ENCODE measurements around the gene SEMA3A. TPM values are rescaled to one million over a fixed set of nuclear protein-coding genes. Genes with fewer than 3 reads are reported as not detected.

The SEMA3A gene
- total and polyA plus RNA-seq, 2 of the 13 experiments (the other 11 are each of a cell fraction or from before 2014, with no cell fraction given), result 0.29 to 1.2 TPM

DNA sequence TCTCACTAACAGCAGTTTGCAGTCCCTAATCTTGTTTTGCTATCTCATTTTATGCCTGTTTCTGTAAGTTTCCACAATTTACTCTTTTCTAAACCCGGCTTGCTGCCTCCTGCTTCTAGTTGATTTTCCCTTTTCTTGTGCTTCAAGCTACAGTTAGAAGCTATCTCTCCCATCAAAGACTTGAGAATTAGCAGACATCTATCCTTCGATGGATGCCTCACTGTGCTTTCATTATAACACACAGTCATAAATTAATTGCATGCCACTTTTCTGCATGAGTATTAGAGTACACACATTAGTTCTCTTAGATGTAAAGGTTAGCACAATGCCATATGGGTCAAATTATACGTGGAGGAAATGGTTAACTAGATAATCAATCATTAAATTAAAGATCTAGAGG, 48.7 kb downstream of the SEMA3A start:
- TF ChIP-seq SMAD3 (CRISPR knock-in tag; IDR thresholded peaks at IDR 0.05) (no peak), PHB2 (IDR thresholded peaks at IDR 0.05; ENCODE audit: partially characterized antibody) (no peak), ZNF629 (CRISPR knock-in tag; conservative IDR thresholded peaks at IDR 0.05) (no peak), RBFOX2 (IDR thresholded peaks at IDR 0.05; ENCODE audit: low read depth, low read length) (no peak), ZIK1 (CRISPR knock-in tag; IDR thresholded peaks at IDR 0.05; ENCODE audit: borderline replicate concordance, low read depth) (no peak)
- TF ChIP-seq, protein P1, sequence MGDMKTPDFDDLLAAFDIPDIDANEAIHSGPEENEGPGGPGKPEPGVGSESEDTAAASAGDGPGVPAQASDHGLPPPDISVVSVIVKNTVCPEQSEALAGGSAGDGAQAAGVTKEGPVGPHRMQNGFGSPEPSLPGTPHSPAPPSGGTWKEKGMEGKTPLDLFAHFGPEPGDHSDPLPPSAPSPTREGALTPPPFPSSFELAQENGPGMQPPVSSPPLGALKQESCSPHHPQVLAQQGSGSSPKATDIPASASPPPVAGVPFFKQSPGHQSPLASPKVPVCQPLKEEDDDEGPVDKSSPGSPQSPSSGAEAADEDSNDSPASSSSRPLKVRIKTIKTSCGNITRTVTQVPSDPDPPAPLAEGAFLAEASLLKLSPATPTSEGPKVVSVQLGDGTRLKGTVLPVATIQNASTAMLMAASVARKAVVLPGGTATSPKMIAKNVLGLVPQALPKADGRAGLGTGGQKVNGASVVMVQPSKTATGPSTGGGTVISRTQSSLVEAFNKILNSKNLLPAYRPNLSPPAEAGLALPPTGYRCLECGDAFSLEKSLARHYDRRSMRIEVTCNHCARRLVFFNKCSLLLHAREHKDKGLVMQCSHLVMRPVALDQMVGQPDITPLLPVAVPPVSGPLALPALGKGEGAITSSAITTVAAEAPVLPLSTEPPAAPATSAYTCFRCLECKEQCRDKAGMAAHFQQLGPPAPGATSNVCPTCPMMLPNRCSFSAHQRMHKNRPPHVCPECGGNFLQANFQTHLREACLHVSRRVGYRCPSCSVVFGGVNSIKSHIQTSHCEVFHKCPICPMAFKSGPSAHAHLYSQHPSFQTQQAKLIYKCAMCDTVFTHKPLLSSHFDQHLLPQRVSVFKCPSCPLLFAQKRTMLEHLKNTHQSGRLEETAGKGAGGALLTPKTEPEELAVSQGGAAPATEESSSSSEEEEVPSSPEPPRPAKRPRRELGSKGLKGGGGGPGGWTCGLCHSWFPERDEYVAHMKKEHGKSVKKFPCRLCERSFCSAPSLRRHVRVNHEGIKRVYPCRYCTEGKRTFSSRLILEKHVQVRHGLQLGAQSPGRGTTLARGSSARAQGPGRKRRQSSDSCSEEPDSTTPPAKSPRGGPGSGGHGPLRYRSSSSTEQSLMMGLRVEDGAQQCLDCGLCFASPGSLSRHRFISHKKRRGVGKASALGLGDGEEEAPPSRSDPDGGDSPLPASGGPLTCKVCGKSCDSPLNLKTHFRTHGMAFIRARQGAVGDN (CRISPR knock-in tag; IDR thresholded peaks at IDR 0.05), result no peak

More for the DNA sequence above, 48.7 kb downstream of the SEMA3A start:
- H3K4me3 ChIP-seq (replicated peaks in 1 of 3; ENCODE audit: insufficient read depth in 1 of 3, low read depth in 2 of 3, low read length in 3 of 3), result no peak overlapping the region
- no TSS peak for BruUV-seq (replicated peaks)
- POLR2A ChIA-PET, result no interaction called here
- H3K36me3 ChIP-seq (replicated peaks in 1 of 2; ENCODE audit: control insufficient read depth in 1 of 2, insufficient read depth in 2 of 2, low read length in 2 of 2), result no peaks in the 10 kb centered on the region
- no peaks in the 10 kb centered on the region for H3K79me2 ChIP-seq (ENCODE audit: insufficient read depth, low read length)
- no peak overlapping the region for H2AFZ ChIP-seq (ENCODE audit: low read length)
- CTCF ChIA-PET (ENCODE audit: low intra/inter-chr PET ratio, low total read pairs), result no interaction called here
- intact Hi-C loops (cut with micrococcal nuclease; ENCODE audit: unreplicated experiment), result no loop called here
- no peaks in the 10 kb centered on the region for H3K9me3 ChIP-seq (ENCODE audit: low read length)
- peaks cover 9% of the 10 kb centered on the region for H3K4me1 ChIP-seq (ENCODE audit: insufficient read depth, low read length)
- WGBS (ENCODE audit: low lambda C conversion rate), result 18% methylated on average over 3 of the region's 3 CpGs
- H3K27ac ChIP-seq (ENCODE audit: extremely low read length, insufficient read depth, low read length), result no peak overlapping the region
- no peak overlapping the region for H3K4me2 ChIP-seq (ENCODE audit: low read depth, low read length)
- no peaks in the 10 kb centered on the region for H4K20me1 ChIP-seq (ENCODE audit: insufficient read depth, low read length)
- ATAC-seq (no peak), FAIRE-seq (no peak), DNase-seq (ENCODE audit: low spot score) (no peak)
- in situ Hi-C loops (cut with HindIII; ENCODE audit: extremely low pct_ligation_motif_present, low pct_unique_long_range_greater_than_20kb), result no loop called here
- no peaks in the 10 kb centered on the region for H3K27me3 ChIP-seq (ENCODE audit: control insufficient read depth in 1 of 2, insufficient read depth in 2 of 2, low read length in 2 of 2)
- H3K9ac ChIP-seq (ENCODE audit: insufficient read depth, low read depth, low read length), result no peak overlapping the region
